Prostate gland (tissue), 2 donors: ENCODE measurements around the gene ARL6IP5. TPM values are rescaled to one million over a fixed set of nuclear protein-coding genes. Genes with fewer than 3 reads are reported as not detected.

Experiments
- DNase-seq: peaks from one replicate; pipeline ENCODE4 v3.0.0-alpha.2; 2019; ENCODE audit warnings: low spot score
- H3K27ac ChIP-seq, 2 donors: fragments of 200-600 bp; sonication (generic); 2 replicates each; pipeline ENCODE4 v1.5.1; 2017 to 2019
- H3K27me3 ChIP-seq: fragments of 200-600 bp; sonication (generic); replicated peaks from 2 replicates; pipeline ENCODE4 v1.5.1; 2019; ENCODE audit not compliant: insufficient read depth
- H3K36me3 ChIP-seq, 2 donors: fragments of 200-600 bp; sonication (generic); 1 replicate in 1 of 2; 2 replicates in 1 of 2; pipeline versions ENCODE4 v1.5.1 to v1.8.1; 2017 to 2019
- H3K4me1 ChIP-seq: fragments of 200-600 bp; sonication (generic); replicated peaks from 2 replicates; pipeline ENCODE4 v1.5.1; 2019
- H3K4me3 ChIP-seq, 2 donors: fragments of 200-600 bp; sonication (generic); 2 replicates each; pipeline ENCODE4 v1.5.1; 2017 to 2019
- H3K9me3 ChIP-seq: fragments of 200-600 bp; sonication (generic); 2 replicates; pipeline ENCODE4 v1.5.1; 2017
- CTCF ChIP-seq, 4 experiments: fragments of 200-600 bp in 2 of 4; fragments of 450-650 bp in 2 of 4; sonication (generic) in 2 of 4; IDR thresholded peaks; 1 replicate in 3 of 4; 2 replicates in 1 of 4; pipeline ENCODE4 v1.5.1; 2016 to 2019; ENCODE audit warnings: antibody characterized with exemption in 4 of 4, mild to moderate bottlenecking in 2 of 4, moderate library complexity in 2 of 4
- POLR2A ChIP-seq: fragments of 450-650 bp; IDR thresholded peaks from one replicate; pipeline ENCODE4 v1.6.1; 2016; ENCODE audit warnings: antibody characterized with exemption, mild to moderate bottlenecking
- POLR2AphosphoS5 ChIP-seq: sonication (generic); formaldehyde crosslinking; IDR thresholded peaks from one replicate; pipeline ENCODE4 v1.6.1; 2017; ENCODE audit warnings: antibody characterized with exemption
- WGBS: methylation state at CpG from one replicate; pipeline ENCODE4 v1.1.5; 2018; 5-methylcytosine and 5-hydroxymethylcytosine counted together
- intact Hi-C: fragments of 100-400 bp; cut with DNase I; formaldehyde crosslinking; loops from one replicate; pipeline ENCODE4 v1.14.2; 2022
- total RNA-seq, 2 donors: library from RNA; depleted of rRNA; stranded (reverse); fragments of >200 nt; gene quantifications; one replicate each; pipeline ENCODE4 v1.1.0, GENCODE V29; 2016

Gene ARL6IP5
- total RNA-seq, 2 donors from 2014 or later: 102 to 169 TPM

DNA sequence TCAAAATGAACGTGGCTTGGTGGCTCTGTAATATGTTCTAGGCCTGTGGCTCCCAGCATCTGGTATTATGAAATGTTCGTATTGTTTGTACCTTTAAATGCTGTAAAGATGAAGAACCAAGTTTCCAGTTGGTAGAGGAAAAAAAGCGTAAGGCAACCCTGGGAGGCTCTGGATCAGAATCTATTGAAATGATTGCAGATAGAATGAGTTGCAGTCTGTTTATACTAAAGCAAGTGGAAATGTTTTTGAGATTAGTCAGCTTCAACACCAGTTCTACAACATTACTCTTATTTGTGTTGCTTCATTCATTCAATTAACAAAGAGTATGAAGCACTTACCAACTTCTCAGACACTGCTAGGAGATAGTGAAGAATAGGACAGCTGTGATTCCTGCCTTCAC lies 5.3 kb downstream of the ARL6IP5 start:
- TF ChIP-seq POLR2AphosphoS5 (no peak), CTCF (IDR thresholded peaks at IDR 0.05) (no peak), POLR2A (no peak)
- no peaks in the 10 kb centered on the region for H3K27me3 ChIP-seq
- H3K4me3 ChIP-seq: no peak overlapping the region
- H3K9me3 ChIP-seq: no peaks in the 10 kb centered on the region
- 55% methylated on average over 3 of the region's 3 CpGs for WGBS
- intact Hi-C loops: no loop called here
- H3K27ac ChIP-seq: peak overlapping the region in 1 of 2 donors; percentile 64
- H3K4me1 ChIP-seq: peaks cover 40% of the 10 kb centered on the region
- no peak for DNase-seq
- no peaks in the 10 kb centered on the region for H3K36me3 ChIP-seq

DNA sequence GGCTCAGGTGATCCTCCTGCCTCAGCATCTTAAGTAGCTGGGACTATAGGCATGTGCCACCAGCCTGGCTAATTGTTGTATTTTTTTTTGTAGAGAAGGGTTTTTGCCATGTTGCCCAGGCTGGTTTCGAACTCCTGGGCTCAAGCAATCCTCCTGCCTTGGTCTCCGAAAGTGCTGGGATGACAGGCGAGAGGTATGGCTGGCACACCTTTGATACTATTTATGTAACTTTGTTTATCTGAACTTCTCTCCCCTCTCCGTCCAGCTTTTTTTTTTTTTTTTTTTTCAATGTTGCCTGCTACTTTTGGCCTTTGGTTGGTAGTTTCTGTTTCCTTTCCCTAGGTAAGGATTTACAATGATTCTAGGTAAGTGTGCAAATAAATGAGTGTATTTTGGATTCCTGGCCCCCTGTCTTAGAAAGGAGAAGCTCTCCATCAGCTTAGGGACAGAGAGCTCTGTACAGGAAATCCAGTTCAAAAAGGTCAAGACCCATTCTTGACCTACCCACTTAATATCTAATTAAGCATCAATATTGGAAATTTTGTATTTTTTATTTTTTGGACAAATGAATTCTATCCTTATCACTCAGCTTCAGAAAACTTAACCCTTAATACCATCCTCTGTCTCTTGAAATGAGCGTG lies 6.8 kb downstream of the ARL6IP5 start:
- no peaks in the 10 kb centered on the region for H3K36me3 ChIP-seq
- WGBS: 60% methylated on average over 5 of the region's 5 CpGs
- H3K27ac ChIP-seq: peak overlapping the region; percentile 48 to 64
- H3K4me1 ChIP-seq: peaks cover 40% of the 10 kb centered on the region
- no peak for DNase-seq
- no peaks in the 10 kb centered on the region for H3K9me3 ChIP-seq
- H3K27me3 ChIP-seq: no peaks in the 10 kb centered on the region
- TF ChIP-seq POLR2A (no peak), POLR2AphosphoS5 (no peak), CTCF (IDR thresholded peaks at IDR 0.05) (no peak)
- H3K4me3 ChIP-seq: no peak overlapping the region
- intact Hi-C loops: no loop called here

DNA sequence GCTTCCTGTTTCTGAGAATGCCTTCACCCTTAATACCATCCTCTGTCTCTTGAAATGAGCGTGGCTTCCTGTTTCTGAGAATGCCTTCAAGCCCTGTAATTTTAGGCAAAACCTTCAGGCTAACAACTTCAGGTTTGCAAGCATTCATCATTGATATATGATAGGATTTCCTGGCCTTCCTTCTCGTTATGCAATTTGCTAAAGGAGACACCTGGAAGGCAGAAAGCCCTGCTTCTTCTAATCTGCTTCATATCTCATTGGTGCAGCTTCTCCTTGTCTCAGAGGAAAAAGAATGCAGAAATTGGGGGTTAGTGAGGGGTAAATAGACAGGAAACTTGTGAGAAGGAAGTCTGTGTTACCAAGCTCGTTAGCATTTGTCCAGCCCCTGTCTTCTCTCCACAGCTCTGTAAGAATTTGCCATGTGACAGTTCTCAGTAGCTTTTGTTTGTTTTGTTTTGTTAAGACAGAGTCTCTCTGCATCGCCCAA lies 7.3 kb downstream of the ARL6IP5 start:
- WGBS: 18% methylated on average over 4 of the region's 4 CpGs
- Histone ChIP-seq H3K4me3 (no peak overlapping the region), H3K27me3 (no peaks in the 10 kb centered on the region), H3K4me1 (peaks cover 43% of the 10 kb centered on the region), H3K27ac (peak overlapping the region; percentile 48 to 64), H3K36me3 (no peaks in the 10 kb centered on the region), H3K9me3 (no peaks in the 10 kb centered on the region)
- TF ChIP-seq POLR2AphosphoS5 (peak; percentile 41), CTCF (IDR thresholded peaks at IDR 0.05) (no peak), POLR2A (no peak)
- peak; percentile 35 for DNase-seq
- intact Hi-C loops: no loop called here

DNA sequence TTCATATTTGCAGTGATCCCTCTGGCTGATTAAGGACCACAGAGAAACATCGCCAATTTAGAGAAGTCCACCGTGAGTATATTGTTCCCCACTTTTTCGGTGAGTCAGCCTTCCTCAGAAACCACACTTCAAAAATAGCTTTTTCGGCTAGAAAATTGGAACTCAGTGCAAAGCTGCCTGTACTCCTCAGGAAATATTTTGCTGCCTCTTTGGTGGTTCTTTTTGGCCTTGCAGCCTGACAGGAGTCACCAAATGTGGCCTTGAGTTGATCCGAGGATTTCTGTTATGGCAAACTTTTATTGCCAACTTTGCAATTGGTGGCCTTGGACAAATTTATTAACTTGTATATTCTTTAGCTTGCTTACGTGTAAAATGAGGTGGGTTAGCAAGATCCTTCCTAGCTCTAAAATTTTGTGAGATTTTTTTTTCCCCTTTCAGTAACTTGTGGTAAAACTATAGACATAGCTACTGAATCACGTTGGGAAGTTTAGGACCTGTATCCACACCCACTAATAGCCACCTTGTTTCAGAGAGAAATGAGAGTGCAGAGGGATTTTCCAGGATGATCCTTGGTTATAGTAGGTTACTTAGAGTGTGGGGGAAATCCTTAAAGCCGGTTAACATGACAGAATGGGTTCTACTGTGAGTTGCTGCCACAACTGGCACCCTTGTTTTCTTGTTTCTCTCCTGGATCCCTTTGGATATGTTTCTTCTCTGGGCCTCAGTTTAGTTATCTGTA lies 9.9 kb downstream of the ARL6IP5 start:
- no peaks in the 10 kb centered on the region for H3K9me3 ChIP-seq
- TF ChIP-seq CTCF (IDR thresholded peaks at IDR 0.05) (no peak), POLR2A (no peak), POLR2AphosphoS5 (no peak)
- no peak for DNase-seq
- intact Hi-C loops: no loop called here
- H3K27me3 ChIP-seq: no peaks in the 10 kb centered on the region
- WGBS: 42% methylated on average over 8 of the region's 8 CpGs
- H3K4me1 ChIP-seq: peaks cover 32% of the 10 kb centered on the region
- H3K27ac ChIP-seq: peak overlapping the region; percentile 15 to 64
- no peaks in the 10 kb centered on the region for H3K36me3 ChIP-seq
- no peak overlapping the region for H3K4me3 ChIP-seq

- peaks cover 32% of the 10 kb centered on the region for H3K4me1 ChIP-seq
- no peaks in the 10 kb centered on the region for H3K27me3 ChIP-seq
- H3K9me3 ChIP-seq: no peaks in the 10 kb centered on the region
- peak overlapping the region; percentile 61 to 64 for H3K27ac ChIP-seq
- 78% methylated on average over 5 of the region's 5 CpGs for WGBS
- no peak overlapping the region for H3K4me3 ChIP-seq
- H3K36me3 ChIP-seq: no peaks in the 10 kb centered on the region
- TF ChIP-seq POLR2A (no peak), CTCF (IDR thresholded peaks at IDR 0.05) (no peak)
- intact Hi-C loops: no loop called here
- no peak for DNase-seq
Observed at GRCh38 chr3:69095636-69096035, 10.9 kb downstream of the ARL6IP5 start.
